GM23338 (cell line): ENCODE results near the gene COL6A3. TPM values are rescaled to one million over a fixed set of nuclear protein-coding genes. Genes with fewer than 3 reads are reported as not detected.

Experiments
- ATAC-seq: fragments of 200-7000 bp; cut with Tn5 transposase; 3 replicates; pipeline ENCODE4 v1.9.1; 2020
- DNase-seq: peaks from one replicate; pipeline ENCODE4 v3.0.0-alpha.2; 2015; ENCODE audit warnings: low spot score
- H2AFZ ChIP-seq: fragments of 200-600 bp; sonication (generic); 2 replicates; pipeline ENCODE4 v1.8.0; 2016; ENCODE audit warnings: antibody characterized with exemption, mild to moderate bottlenecking, moderate library complexity
- H3F3A ChIP-seq: fragments of 200-600 bp; sonication (generic); replicated peaks from 2 replicates; pipeline ENCODE4 v1.8.0; 2017; ENCODE audit warnings: antibody characterized with exemption, mixed run types, low read depth
- H3K27ac ChIP-seq: fragments of 200-600 bp; sonication (generic); 2 replicates; pipeline ENCODE4 v1.6.1; 2016; ENCODE audit warnings: low read depth
- H3K27me3 ChIP-seq: fragments of 200-600 bp; sonication (generic); 2 replicates; pipeline ENCODE4 v1.8.0; 2016; ENCODE audit warnings: mild to moderate bottlenecking, mixed run types, moderate library complexity; ENCODE audit not compliant: insufficient read depth
- H3K36me3 ChIP-seq: fragments of 200-600 bp; sonication (generic); 2 replicates; pipeline ENCODE4 v1.8.0; 2016; ENCODE audit warnings: mild to moderate bottlenecking; ENCODE audit not compliant: insufficient read depth
- H3K4me1 ChIP-seq: fragments of 200-600 bp; sonication (generic); 2 replicates; pipeline ENCODE4 v1.8.0; 2016; ENCODE audit warnings: mild to moderate bottlenecking, moderate library complexity; ENCODE audit not compliant: insufficient read depth
- H3K4me2 ChIP-seq: fragments of 200-600 bp; sonication (generic); 2 replicates; pipeline ENCODE4 v1.7.1; 2017; ENCODE audit warnings: mixed run types
- H3K4me3 ChIP-seq: fragments of 200-600 bp; sonication (generic); 2 replicates; pipeline ENCODE4 v1.6.1; 2016; ENCODE audit warnings: mixed run types
- H3K79me2 ChIP-seq: fragments of 200-600 bp; sonication (generic); replicated peaks from 2 replicates; pipeline ENCODE4 v1.8.0; 2017; ENCODE audit warnings: mild to moderate bottlenecking; ENCODE audit not compliant: insufficient read depth
- H3K9me2 ChIP-seq: fragments of 200-600 bp; sonication (generic); 2 replicates; pipeline ENCODE4 v1.8.0; 2017; ENCODE audit not compliant: insufficient read depth
- H4K20me1 ChIP-seq: fragments of 200-600 bp; sonication (generic); replicated peaks from 2 replicates; pipeline ENCODE4 v1.8.0; 2017; ENCODE audit warnings: mild to moderate bottlenecking; ENCODE audit not compliant: insufficient read depth
- H3K27ac Mint-ChIP-seq: 2 replicates; pipeline ENCODE4 v1.8.0; 2020; ENCODE audit warnings: inconsistent platforms, mild to moderate bottlenecking, moderate library complexity, mixed read lengths
- H3K27me3 Mint-ChIP-seq: 3 replicates; pipeline ENCODE4 v1.8.0; 2022; ENCODE audit warnings: low read depth, mild to moderate bottlenecking, moderate library complexity, mixed read lengths, inconsistent platforms; ENCODE audit not compliant: insufficient read depth, poor library complexity
- H3K36me3 Mint-ChIP-seq: 3 replicates; pipeline ENCODE4 v1.8.0; 2021; ENCODE audit warnings: low read depth, mild to moderate bottlenecking, inconsistent platforms, moderate library complexity, mixed read lengths
- H3K4me1 Mint-ChIP-seq: 3 replicates; pipeline ENCODE4 v1.8.0; 2020; ENCODE audit warnings: mild to moderate bottlenecking, inconsistent platforms, mixed read lengths
- H3K4me3 Mint-ChIP-seq: 3 replicates; pipeline ENCODE4 v1.8.0; 2021; ENCODE audit warnings: moderate library complexity, mild to moderate bottlenecking, inconsistent platforms, mixed read lengths
- H3K9me3 Mint-ChIP-seq: 3 replicates; pipeline ENCODE4 v1.8.0; 2020; ENCODE audit warnings: moderate library complexity, mild to moderate bottlenecking, inconsistent platforms, mixed read lengths
- CREB1 ChIP-seq: fragments of 250-450 bp; sonication (Bioruptor Pico); IDR thresholded peaks from 2 replicates; pipeline ENCODE4 v1.5.0; 2020; ENCODE audit warnings: low read depth, mild to moderate bottlenecking, moderate library complexity
- EZH2 ChIP-seq: fragments of 200-600 bp; sonication (generic); IDR thresholded peaks from one replicate; pipeline ENCODE4 v1.8.0; 2017; ENCODE audit warnings: antibody characterized with exemption, mild to moderate bottlenecking, low read depth; ENCODE audit not compliant: unreplicated experiment
- EZH2phosphoT487 ChIP-seq: fragments of 200-600 bp; sonication (generic); IDR thresholded peaks from one replicate; pipeline ENCODE4 v1.8.1; 2018; ENCODE audit warnings: antibody characterized with exemption; ENCODE audit not compliant: unreplicated experiment
- JUNB ChIP-seq: IDR thresholded peaks from one replicate; pipeline ENCODE4 v1.6.1; 2016; ENCODE audit warnings: antibody characterized with exemption; ENCODE audit not compliant: unreplicated experiment
- NANOG ChIP-seq: IDR thresholded peaks from 2 replicates; pipeline ENCODE4 v1.6.1; 2016; ENCODE audit warnings: antibody characterized with exemption, borderline replicate concordance
- POLR2AphosphoS5 ChIP-seq: IDR thresholded peaks from 2 replicates; pipeline ENCODE4 v1.6.1; 2016; ENCODE audit warnings: antibody characterized with exemption, low read depth
- STAT1 ChIP-seq: IDR thresholded peaks from one replicate; pipeline ENCODE4 v1.6.1; 2016; ENCODE audit warnings: antibody characterized with exemption; ENCODE audit not compliant: unreplicated experiment
- ZNF114 ChIP-seq: fragments of 250-450 bp; sonication (Bioruptor Pico); IDR thresholded peaks from 2 replicates; pipeline ENCODE4 v1.5.0; 2020; ENCODE audit warnings: mild to moderate bottlenecking, moderate library complexity
- ZNF331 ChIP-seq: fragments of 250-450 bp; sonication (Bioruptor Pico); IDR thresholded peaks from 2 replicates; pipeline ENCODE4 v1.5.0; 2020; ENCODE audit warnings: low read depth, mild to moderate bottlenecking, moderate library complexity
- polyA plus RNA-seq: library from polyadenylated mRNA; unstranded; fragments of >200 nt; fragmentation: Nextera tagmentation; extraction: Ambion mirVana; gene quantifications from 2 replicates; pipeline ENCODE4 v1.2.1, GENCODE V29; 2016
- total RNA-seq: library from RNA; depleted of rRNA; stranded (reverse); fragments of >200 nt; shearing (Covaris generic); gene quantifications from 2 replicates; pipeline ENCODE4 v1.2.3, GENCODE V29; 2014
- TF ChIP-seq, protein P1 (sequence below): IDR thresholded peaks from 2 replicates; pipeline ENCODE4 v1.6.1; 2016; ENCODE audit warnings: antibody characterized with exemption
- TF ChIP-seq, protein P2 (sequence below): fragments of 250-450 bp; sonication (Bioruptor Pico); IDR thresholded peaks from 2 replicates; pipeline ENCODE4 v1.5.0; 2020; ENCODE audit warnings: mild to moderate bottlenecking, moderate library complexity
- TF ChIP-seq, protein P3 (sequence below): IDR thresholded peaks from one replicate; pipeline ENCODE4 v1.6.1; 2018; ENCODE audit warnings: antibody characterized with exemption; ENCODE audit not compliant: unreplicated experiment
- TF ChIP-seq, protein P4 (sequence below), 2 experiments: fragments of 200-600 bp in 1 of 2; sonication (generic) in 1 of 2; conservative IDR thresholded peaks; 2 replicates each; pipeline versions ENCODE4 v1.5.1 to v1.6.1; 2016 to 2017; ENCODE audit warnings: antibody characterized with exemption in 2 of 2, low read depth in 2 of 2, mild to moderate bottlenecking in 2 of 2, moderate library complexity in 1 of 2

The COL6A3 gene
- total and polyA plus RNA-seq, 2 experiments from 2014 or later, result 1.2 to 7.3 TPM

DNA sequence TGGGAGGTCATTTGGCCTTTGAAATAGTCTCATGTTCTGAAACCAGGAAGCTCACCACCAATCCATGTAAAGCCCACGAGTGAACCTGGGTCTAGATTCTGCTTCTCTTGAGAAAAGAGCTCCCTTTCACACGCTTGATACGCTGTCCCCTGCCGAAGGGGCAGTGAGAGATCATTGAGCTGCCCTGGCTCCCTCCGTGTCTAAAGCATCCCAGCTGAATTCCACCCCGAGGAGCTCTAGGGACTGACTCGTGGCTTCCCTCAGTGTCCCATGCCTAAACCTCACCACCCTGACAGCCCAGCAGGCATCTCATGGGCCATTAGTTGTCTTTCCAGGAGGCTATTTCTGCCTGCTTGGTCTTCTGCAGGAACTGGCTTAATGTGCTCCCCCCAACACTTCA, 68.6 kb downstream of the COL6A3 start:
- H3K9me2 ChIP-seq, result peaks cover 6% of the 10 kb centered on the region; the same call in 1 of the 2 replicates
- H4K20me1 ChIP-seq, result no peaks in the 10 kb centered on the region
- peaks cover 9% of the 10 kb centered on the region for H3K27me3 Mint-ChIP-seq
- DNase-seq (no peak), ATAC-seq (no peak)
- no peak overlapping the region for H3K4me3 Mint-ChIP-seq
- H3K36me3 ChIP-seq, result no peaks in the 10 kb centered on the region
- H3K36me3 Mint-ChIP-seq, result peaks cover 5% of the 10 kb centered on the region; the same call in 1 of the 3 replicates
- H2AFZ ChIP-seq, result no peak overlapping the region
- no peaks in the 10 kb centered on the region for H3K9me3 Mint-ChIP-seq
- H3K79me2 ChIP-seq, result no peaks in the 10 kb centered on the region
- H3K27ac ChIP-seq, result no peak overlapping the region
- peaks cover 3% of the 10 kb centered on the region; the same call in 1 of the 3 replicates for H3K4me1 Mint-ChIP-seq
- no peak overlapping the region for H3K4me3 ChIP-seq
- H3K27ac Mint-ChIP-seq, result no peak overlapping the region
- no peaks in the 10 kb centered on the region for H3K4me1 ChIP-seq
- no peaks in the 10 kb centered on the region for H3F3A ChIP-seq
- TF ChIP-seq EZH2phosphoT487, result no peak
- TF ChIP-seq, protein P1, sequence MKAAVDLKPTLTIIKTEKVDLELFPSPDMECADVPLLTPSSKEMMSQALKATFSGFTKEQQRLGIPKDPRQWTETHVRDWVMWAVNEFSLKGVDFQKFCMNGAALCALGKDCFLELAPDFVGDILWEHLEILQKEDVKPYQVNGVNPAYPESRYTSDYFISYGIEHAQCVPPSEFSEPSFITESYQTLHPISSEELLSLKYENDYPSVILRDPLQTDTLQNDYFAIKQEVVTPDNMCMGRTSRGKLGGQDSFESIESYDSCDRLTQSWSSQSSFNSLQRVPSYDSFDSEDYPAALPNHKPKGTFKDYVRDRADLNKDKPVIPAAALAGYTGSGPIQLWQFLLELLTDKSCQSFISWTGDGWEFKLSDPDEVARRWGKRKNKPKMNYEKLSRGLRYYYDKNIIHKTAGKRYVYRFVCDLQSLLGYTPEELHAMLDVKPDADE, result no peak
- TF ChIP-seq STAT1, result no peak
- TF ChIP-seq NANOG, result no peak
- TF ChIP-seq EZH2, result no peak
- TF ChIP-seq, protein P2, sequence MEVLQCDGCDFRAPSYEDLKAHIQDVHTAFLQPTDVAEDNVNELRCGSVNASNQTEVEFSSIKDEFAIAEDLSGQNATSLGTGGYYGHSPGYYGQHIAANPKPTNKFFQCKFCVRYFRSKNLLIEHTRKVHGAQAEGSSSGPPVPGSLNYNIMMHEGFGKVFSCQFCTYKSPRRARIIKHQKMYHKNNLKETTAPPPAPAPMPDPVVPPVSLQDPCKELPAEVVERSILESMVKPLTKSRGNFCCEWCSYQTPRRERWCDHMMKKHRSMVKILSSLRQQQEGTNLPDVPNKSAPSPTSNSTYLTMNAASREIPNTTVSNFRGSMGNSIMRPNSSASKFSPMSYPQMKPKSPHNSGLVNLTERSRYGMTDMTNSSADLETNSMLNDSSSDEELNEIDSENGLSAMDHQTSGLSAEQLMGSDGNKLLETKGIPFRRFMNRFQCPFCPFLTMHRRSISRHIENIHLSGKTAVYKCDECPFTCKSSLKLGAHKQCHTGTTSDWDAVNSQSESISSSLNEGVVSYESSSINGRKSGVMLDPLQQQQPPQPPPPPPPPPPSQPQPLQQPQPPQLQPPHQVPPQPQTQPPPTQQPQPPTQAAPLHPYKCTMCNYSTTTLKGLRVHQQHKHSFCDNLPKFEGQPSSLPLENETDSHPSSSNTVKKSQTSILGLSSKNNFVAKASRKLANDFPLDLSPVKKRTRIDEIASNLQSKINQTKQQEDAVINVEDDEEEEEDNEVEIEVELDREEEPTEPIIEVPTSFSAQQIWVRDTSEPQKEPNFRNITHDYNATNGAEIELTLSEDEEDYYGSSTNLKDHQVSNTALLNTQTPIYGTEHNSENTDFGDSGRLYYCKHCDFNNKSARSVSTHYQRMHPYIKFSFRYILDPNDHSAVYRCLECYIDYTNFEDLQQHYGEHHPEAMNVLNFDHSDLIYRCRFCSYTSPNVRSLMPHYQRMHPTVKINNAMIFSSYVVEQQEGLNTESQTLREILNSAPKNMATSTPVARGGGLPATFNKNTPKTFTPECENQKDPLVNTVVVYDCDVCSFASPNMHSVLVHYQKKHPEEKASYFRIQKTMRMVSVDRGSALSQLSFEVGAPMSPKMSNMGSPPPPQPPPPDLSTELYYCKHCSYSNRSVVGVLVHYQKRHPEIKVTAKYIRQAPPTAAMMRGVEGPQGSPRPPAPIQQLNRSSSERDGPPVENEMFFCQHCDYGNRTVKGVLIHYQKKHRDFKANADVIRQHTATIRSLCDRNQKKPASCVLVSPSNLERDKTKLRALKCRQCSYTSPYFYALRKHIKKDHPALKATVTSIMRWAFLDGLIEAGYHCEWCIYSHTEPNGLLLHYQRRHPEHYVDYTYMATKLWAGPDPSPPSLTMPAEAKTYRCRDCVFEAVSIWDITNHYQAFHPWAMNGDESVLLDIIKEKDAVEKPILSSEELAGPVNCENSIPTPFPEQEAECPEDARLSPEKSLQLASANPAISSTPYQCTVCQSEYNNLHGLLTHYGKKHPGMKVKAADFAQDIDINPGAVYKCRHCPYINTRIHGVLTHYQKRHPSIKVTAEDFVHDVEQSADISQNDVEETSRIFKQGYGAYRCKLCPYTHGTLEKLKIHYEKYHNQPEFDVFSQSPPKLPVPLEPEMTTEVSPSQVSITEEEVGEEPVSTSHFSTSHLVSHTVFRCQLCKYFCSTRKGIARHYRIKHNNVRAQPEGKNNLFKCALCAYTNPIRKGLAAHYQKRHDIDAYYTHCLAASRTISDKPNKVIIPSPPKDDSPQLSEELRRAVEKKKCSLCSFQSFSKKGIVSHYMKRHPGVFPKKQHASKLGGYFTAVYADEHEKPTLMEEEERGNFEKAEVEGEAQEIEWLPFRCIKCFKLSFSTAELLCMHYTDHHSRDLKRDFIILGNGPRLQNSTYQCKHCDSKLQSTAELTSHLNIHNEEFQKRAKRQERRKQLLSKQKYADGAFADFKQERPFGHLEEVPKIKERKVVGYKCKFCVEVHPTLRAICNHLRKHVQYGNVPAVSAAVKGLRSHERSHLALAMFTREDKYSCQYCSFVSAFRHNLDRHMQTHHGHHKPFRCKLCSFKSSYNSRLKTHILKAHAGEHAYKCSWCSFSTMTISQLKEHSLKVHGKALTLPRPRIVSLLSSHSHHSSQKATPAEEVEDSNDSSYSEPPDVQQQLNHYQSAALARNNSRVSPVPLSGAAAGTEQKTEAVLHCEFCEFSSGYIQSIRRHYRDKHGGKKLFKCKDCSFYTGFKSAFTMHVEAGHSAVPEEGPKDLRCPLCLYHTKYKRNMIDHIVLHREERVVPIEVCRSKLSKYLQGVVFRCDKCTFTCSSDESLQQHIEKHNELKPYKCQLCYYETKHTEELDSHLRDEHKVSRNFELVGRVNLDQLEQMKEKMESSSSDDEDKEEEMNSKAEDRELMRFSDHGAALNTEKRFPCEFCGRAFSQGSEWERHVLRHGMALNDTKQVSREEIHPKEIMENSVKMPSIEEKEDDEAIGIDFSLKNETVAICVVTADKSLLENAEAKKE (CRISPR knock-in tag), result no peak
- TF ChIP-seq CREB1 (CRISPR knock-in tag), result no peak
- TF ChIP-seq, protein P3, sequence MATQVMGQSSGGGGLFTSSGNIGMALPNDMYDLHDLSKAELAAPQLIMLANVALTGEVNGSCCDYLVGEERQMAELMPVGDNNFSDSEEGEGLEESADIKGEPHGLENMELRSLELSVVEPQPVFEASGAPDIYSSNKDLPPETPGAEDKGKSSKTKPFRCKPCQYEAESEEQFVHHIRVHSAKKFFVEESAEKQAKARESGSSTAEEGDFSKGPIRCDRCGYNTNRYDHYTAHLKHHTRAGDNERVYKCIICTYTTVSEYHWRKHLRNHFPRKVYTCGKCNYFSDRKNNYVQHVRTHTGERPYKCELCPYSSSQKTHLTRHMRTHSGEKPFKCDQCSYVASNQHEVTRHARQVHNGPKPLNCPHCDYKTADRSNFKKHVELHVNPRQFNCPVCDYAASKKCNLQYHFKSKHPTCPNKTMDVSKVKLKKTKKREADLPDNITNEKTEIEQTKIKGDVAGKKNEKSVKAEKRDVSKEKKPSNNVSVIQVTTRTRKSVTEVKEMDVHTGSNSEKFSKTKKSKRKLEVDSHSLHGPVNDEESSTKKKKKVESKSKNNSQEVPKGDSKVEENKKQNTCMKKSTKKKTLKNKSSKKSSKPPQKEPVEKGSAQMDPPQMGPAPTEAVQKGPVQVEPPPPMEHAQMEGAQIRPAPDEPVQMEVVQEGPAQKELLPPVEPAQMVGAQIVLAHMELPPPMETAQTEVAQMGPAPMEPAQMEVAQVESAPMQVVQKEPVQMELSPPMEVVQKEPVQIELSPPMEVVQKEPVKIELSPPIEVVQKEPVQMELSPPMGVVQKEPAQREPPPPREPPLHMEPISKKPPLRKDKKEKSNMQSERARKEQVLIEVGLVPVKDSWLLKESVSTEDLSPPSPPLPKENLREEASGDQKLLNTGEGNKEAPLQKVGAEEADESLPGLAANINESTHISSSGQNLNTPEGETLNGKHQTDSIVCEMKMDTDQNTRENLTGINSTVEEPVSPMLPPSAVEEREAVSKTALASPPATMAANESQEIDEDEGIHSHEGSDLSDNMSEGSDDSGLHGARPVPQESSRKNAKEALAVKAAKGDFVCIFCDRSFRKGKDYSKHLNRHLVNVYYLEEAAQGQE, result no peak
- no peak for TF ChIP-seq POLR2AphosphoS5
- TF ChIP-seq ZNF331 (CRISPR knock-in tag), result no peak
- no peak for TF ChIP-seq ZNF114 (CRISPR knock-in tag)
- TF ChIP-seq JUNB, result no peak
- TF ChIP-seq, protein P4, sequence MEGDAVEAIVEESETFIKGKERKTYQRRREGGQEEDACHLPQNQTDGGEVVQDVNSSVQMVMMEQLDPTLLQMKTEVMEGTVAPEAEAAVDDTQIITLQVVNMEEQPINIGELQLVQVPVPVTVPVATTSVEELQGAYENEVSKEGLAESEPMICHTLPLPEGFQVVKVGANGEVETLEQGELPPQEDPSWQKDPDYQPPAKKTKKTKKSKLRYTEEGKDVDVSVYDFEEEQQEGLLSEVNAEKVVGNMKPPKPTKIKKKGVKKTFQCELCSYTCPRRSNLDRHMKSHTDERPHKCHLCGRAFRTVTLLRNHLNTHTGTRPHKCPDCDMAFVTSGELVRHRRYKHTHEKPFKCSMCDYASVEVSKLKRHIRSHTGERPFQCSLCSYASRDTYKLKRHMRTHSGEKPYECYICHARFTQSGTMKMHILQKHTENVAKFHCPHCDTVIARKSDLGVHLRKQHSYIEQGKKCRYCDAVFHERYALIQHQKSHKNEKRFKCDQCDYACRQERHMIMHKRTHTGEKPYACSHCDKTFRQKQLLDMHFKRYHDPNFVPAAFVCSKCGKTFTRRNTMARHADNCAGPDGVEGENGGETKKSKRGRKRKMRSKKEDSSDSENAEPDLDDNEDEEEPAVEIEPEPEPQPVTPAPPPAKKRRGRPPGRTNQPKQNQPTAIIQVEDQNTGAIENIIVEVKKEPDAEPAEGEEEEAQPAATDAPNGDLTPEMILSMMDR (conservative IDR thresholded peaks at IDR 0.05; ENCODE audit: low read depth in 2 of 2), result no peak
- no peak overlapping the region for H3K4me2 ChIP-seq
- H3K27me3 ChIP-seq, result no peaks in the 10 kb centered on the region
